ENCODE results near the gene ARHGEF10L.

ARHGEF10L gene

DNA sequence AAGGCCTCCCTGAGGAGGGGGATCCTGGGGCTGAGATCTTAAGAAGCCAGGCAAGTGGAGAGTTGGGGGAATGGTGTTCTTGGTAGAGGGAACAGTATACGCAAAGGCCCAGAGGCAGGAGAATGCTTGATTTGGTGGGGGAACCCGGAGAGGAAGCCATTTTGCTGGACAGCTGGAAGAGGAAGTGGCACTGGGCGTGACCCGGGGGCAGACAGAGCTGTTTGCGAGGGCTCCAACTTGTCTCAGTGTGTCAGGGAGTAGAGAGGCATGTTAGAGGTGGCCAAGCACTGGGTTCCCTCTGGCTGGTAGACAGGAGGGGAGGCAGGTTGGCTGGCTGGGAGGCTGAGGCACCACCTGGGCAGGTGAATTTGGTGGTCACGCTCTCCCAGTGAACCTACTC lies 119.3 kb downstream of the ARHGEF10L start:
- H3K27ac ChIP-seq = no peak overlapping the region
- TF ChIP-seq CTCF (conservative IDR thresholded peaks at IDR 0.05) (no peak), ZFX (IDR thresholded peaks at IDR 0.05) (no peak)

DNA sequence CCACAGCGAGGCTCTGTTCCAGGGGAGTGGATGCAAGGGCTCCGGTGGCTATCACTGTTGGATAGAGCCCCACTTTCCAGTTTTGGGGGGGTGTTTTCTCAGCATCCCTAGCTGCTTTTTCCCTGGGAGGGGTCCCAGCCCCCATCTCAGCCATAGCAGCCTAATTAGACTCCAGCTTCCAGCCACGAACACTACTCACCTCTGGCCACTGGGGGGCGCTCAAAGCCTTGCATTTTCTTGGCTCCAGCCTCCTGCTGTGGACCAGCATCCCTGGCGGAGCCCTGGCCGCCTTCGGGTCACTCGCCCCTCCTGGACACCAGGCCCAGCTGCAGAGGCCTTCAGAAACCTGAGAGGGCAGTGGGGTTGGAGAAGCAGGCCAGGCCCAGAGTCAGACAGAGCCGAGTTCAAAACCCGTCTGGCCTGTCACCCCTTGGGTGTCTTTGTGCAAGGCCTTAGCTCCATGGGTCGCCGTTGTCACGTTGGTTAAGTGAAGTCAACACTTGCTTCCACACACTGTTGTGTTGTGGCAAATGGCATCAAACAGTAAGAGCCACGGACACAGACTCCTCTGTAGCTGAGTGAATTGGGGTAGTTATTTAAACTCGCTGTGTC lies 122.2 kb downstream of the ARHGEF10L start:
- peak; percentile 76 for TF ChIP-seq CTCF (conservative IDR thresholded peaks at IDR 0.05)
- no peak for TF ChIP-seq ZFX (IDR thresholded peaks at IDR 0.05)
- H3K27ac ChIP-seq = no peak overlapping the region

- TF ChIP-seq ZFX (IDR thresholded peaks at IDR 0.05) (no peak), CTCF (conservative IDR thresholded peaks at IDR 0.05) (no peak)
- no peak overlapping the region for H3K27ac ChIP-seq
These were observed 122.8 kb downstream of the ARHGEF10L start for GRCh38 chr1:17662296-17662695.

- H3K27ac ChIP-seq = no peak overlapping the region
- TF ChIP-seq CTCF (conservative IDR thresholded peaks at IDR 0.05) = no peak
- TF ChIP-seq ZFX (IDR thresholded peaks at IDR 0.05) = no peak
These were observed 123.3 kb downstream of the ARHGEF10L start for GRCh38 chr1:17662786-17663185.

DNA sequence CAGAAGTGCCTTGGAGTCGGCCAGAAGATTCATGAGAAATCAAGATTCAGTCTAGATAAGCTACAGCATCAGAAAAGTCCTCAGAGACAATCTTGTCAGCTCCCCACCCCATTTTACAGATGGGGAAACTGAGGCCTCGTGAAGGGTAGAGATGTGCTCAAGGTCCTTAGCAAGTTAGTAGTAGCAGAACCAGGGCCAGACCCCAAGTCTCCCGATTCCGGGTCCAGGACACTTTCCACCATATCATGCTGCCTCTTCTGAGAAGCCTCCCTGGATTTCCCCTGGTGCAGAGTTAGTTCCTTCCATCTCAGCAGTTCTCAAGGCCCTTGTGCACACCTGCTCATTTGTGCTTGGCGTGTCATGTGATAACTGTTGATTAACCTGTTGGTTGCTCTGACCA lies 124.1 kb downstream of the ARHGEF10L start:
- no peak overlapping the region for H3K27ac ChIP-seq
- TF ChIP-seq ZFX (IDR thresholded peaks at IDR 0.05) = no peak
- TF ChIP-seq CTCF (conservative IDR thresholded peaks at IDR 0.05) = no peak

- H3K27ac ChIP-seq = no peak overlapping the region
- no peak for TF ChIP-seq ZFX (IDR thresholded peaks at IDR 0.05)
- TF ChIP-seq CTCF (conservative IDR thresholded peaks at IDR 0.05) = no peak
These were observed 124.8 kb downstream of the ARHGEF10L start for GRCh38 chr1:17664322-17664721.

DNA sequence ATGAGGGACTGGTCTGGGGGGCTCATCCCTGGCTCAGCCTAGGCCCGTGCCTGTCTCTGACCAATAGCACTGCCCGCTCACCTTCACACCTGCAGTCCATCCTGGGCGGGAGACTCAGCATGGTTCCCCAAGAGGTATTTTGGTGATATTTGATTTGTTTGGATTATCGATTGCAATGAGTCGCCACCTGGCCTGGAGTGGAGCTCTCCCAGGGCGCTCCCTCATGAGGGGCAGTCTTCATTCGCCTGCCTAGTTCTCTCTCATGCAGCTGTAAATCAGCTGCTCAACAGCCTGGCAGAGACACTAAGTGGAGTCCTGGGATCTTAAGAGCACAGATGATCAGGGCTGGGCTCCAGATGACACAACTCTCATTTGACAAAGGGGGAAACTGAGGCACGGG lies 125.6 kb downstream of the ARHGEF10L start:
- no peak overlapping the region for H3K27ac ChIP-seq
- TF ChIP-seq ZFX (IDR thresholded peaks at IDR 0.05) (no peak), CTCF (conservative IDR thresholded peaks at IDR 0.05) (no peak)

Measured in C4-2B (cell line).